Uterus (tissue), 2 donors: Measurements from ENCODE around the gene RFX4.

Experiments
- CTCF ChIP-seq, 4 experiments: fragments of 200-600 bp in 2 of 4; fragments of 450-650 bp in 2 of 4; sonication (generic) in 2 of 4; IDR thresholded peaks; one replicate each; pipeline ENCODE4 v1.5.1; 2016 to 2019; ENCODE audit warnings: antibody characterized with exemption in 4 of 4, mild to moderate bottlenecking in 2 of 4, moderate library complexity in 1 of 4
- POLR2A ChIP-seq, 2 donors: fragments of 450-650 bp; IDR thresholded peaks; one replicate each; pipeline ENCODE4 v1.6.1; 2016; ENCODE audit warnings: antibody characterized with exemption in 2 of 2, mild to moderate bottlenecking in 1 of 2, moderate library complexity in 1 of 2

DNA sequence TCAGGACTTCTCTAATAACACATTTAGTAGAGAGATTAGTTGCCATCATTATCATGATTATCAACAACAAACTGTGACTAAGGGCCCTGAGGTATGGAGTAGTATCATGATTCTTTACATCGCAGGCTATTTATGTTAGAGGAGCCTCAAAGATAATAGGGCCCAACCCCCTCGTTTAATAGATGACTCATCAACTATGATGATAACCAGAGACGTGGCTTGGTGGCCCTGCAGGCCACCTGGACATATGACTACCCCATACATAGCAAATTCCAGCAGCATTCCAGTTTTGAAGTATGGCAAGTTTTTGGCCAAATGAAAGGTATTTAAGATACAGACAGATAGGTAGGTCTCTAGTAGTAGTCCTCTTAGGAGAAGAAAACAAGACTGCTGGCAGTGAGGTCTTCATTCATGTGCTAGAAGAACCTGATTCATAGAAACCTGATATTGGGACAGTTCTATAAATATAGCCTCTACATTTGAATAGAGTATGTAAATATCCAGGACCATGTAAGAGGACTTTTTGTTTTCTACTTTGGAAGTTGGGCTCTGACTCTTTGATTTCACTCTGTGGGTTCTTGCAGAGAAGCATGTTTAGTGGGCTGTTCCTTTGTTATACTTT is 197.3 kb downstream of the RFX4 start:
- TF ChIP-seq CTCF (IDR thresholded peaks at IDR 0.05) = no peak
- TF ChIP-seq POLR2A (IDR thresholded peaks at IDR 0.05) = no peak
